Measurements from ENCODE around the gene COG7.

GRCh38 chr16:23367564-23367963 is 85.4 kb downstream of the COG7 start:
- TF ChIP-seq, protein P1, sequence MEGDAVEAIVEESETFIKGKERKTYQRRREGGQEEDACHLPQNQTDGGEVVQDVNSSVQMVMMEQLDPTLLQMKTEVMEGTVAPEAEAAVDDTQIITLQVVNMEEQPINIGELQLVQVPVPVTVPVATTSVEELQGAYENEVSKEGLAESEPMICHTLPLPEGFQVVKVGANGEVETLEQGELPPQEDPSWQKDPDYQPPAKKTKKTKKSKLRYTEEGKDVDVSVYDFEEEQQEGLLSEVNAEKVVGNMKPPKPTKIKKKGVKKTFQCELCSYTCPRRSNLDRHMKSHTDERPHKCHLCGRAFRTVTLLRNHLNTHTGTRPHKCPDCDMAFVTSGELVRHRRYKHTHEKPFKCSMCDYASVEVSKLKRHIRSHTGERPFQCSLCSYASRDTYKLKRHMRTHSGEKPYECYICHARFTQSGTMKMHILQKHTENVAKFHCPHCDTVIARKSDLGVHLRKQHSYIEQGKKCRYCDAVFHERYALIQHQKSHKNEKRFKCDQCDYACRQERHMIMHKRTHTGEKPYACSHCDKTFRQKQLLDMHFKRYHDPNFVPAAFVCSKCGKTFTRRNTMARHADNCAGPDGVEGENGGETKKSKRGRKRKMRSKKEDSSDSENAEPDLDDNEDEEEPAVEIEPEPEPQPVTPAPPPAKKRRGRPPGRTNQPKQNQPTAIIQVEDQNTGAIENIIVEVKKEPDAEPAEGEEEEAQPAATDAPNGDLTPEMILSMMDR (conservative IDR thresholded peaks at IDR 0.05 in 1 of 2, IDR thresholded peaks at IDR 0.05 in 1 of 2; ENCODE audit: low read depth in 1 of 2, low read length in 2 of 2) = no peak
- no peak for TF ChIP-seq EZH2 (IDR thresholded peaks at IDR 0.05; ENCODE audit: low read length, missing control alignments)
